Thyroid gland (tissue), 4 donors: ENCODE results near the gene HES4.

Source experiments
- POLR2A ChIP-seq, 2 donors: fragments of 450-650 bp; IDR thresholded peaks; one replicate each; pipeline ENCODE4 v1.6.1; 2017; ENCODE audit warnings: antibody characterized with exemption in 2 of 2, mild to moderate bottlenecking in 2 of 2, moderate library complexity in 1 of 2
- TF ChIP-seq, protein P1 (sequence below), 6 experiments: fragments of 200-600 bp in 3 of 6; fragments of 450-650 bp in 3 of 6; sonication (generic) in 3 of 6; IDR thresholded peaks; one replicate each; pipeline ENCODE4 v1.5.1; 2016 to 2019; ENCODE audit warnings: antibody characterized with exemption in 6 of 6, mild to moderate bottlenecking in 2 of 6, inconsistent platforms in 1 of 6, moderate library complexity in 1 of 6

DNA sequence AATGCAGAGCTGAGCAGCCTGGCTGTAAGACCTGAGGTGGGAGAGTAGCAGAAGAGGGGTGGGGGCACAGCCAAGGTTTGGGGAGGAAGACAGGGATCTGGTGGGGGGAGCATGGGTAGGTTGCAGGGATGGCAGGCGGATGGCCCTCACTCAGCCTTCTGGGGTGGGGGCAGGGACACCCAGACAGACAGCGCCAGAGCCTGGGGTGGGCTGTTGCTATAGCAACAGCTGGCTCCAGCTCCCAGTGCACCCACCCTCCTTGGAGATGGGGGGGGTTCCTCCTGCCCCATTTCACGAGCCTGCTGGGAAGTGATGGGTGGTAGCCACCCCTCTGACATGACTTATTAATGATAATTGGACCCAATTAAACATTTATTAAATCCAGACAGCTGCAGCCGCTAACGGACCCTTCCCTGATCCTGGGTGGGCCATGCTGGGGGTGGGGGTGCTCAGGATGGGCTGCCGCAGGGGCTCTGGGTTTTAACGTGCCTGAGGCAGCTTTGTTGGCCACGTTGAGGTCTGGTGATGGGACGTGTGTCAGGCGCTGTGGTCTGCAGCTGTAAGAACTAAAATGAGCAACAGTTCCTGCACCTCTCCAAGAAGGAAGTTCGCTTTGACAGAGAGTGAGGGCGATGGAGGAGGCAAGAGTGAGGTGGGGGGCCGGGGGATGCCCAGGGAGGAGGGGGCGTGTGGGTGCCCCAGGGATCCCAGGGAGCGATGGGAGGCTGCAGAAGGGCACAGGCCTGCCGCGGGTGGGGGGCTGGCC, 39.4 kb upstream of the HES4 start:
- TF ChIP-seq, protein P1, sequence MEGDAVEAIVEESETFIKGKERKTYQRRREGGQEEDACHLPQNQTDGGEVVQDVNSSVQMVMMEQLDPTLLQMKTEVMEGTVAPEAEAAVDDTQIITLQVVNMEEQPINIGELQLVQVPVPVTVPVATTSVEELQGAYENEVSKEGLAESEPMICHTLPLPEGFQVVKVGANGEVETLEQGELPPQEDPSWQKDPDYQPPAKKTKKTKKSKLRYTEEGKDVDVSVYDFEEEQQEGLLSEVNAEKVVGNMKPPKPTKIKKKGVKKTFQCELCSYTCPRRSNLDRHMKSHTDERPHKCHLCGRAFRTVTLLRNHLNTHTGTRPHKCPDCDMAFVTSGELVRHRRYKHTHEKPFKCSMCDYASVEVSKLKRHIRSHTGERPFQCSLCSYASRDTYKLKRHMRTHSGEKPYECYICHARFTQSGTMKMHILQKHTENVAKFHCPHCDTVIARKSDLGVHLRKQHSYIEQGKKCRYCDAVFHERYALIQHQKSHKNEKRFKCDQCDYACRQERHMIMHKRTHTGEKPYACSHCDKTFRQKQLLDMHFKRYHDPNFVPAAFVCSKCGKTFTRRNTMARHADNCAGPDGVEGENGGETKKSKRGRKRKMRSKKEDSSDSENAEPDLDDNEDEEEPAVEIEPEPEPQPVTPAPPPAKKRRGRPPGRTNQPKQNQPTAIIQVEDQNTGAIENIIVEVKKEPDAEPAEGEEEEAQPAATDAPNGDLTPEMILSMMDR (IDR thresholded peaks at IDR 0.05) = no peak
- TF ChIP-seq POLR2A (IDR thresholded peaks at IDR 0.05) = no peak
